Cardiac fibroblast (primary cell): ENCODE data around the gene DPYSL5.
"Not testable (repeated sequence)": the region's sequence is repeated elsewhere in the genome, so short reads cannot be mapped to it uniquely, and the experiment has no call there.

Experiments used
- DNase-seq, 2 donors: peaks; one replicate each; pipeline versions ENCODE4 v3.0.0 to v3.0.0-alpha.2; 2010; ENCODE audit warnings: low read depth in 2 of 2
- H3K4me3 ChIP-seq, 2 donors: replicated peaks in 1 of 2; 1 replicate in 1 of 2; 2 replicates in 1 of 2; pipeline ENCODE4 v1.5.1; 2011; ENCODE audit warnings: low read depth in 2 of 2, low read length in 2 of 2, mild to moderate bottlenecking in 2 of 2, moderate library complexity in 1 of 2
- TF ChIP-seq, protein P1 (sequence below): IDR thresholded peaks from one replicate; pipeline ENCODE4 v1.5.1; 2011; ENCODE audit warnings: low read depth, mild to moderate bottlenecking, low read length, inconsistent platforms

Gene DPYSL5

DNA sequence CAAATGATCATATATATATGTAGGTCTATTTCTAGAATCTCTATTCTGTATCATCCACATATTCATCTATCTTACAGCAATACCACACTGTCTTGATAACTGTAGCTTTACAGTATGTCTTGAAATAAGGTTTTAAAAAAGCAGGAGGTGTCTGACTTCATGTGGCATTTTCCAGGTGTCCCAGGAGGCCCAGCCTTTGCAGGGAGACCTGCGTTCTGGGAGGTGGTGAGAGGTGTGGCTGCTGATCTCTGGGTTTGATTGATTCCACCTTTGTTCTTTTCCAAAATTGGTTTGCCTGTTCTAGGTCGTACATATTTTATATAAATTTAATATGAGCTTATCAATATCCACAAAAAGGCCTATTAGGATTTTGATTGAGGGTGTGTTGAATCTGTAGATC lies 26.6 kb downstream of the DPYSL5 start:
- no peak overlapping the region for H3K4me3 ChIP-seq
- no peak for DNase-seq
- TF ChIP-seq, protein P1, sequence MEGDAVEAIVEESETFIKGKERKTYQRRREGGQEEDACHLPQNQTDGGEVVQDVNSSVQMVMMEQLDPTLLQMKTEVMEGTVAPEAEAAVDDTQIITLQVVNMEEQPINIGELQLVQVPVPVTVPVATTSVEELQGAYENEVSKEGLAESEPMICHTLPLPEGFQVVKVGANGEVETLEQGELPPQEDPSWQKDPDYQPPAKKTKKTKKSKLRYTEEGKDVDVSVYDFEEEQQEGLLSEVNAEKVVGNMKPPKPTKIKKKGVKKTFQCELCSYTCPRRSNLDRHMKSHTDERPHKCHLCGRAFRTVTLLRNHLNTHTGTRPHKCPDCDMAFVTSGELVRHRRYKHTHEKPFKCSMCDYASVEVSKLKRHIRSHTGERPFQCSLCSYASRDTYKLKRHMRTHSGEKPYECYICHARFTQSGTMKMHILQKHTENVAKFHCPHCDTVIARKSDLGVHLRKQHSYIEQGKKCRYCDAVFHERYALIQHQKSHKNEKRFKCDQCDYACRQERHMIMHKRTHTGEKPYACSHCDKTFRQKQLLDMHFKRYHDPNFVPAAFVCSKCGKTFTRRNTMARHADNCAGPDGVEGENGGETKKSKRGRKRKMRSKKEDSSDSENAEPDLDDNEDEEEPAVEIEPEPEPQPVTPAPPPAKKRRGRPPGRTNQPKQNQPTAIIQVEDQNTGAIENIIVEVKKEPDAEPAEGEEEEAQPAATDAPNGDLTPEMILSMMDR, result no peak

DNA sequence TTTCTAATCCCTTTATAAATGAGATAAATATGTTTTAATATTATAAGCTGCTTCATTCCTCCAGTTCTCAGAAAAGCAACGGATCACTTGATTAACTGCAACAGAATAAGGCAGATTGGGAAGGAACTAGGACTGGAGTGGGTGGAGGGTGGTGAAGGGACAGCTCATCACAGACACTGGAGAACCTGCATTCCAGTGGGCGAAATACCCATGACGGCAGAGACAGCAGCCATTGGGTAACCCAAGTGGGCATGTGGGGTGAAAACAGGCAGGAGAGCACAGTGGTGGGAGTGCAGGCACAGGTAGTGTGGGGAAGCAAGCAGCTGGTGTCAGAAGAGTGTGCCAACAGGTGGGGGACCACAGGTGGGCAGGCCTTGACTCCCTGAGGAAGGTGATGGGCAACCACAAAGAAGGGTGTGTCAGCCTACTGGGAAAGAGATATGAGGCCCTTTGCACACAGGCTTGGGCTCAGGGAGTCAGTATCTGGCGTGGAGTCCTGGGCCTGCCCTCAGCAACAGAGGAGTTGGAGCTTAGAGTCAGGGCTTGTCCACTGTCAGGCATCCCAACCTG lies 27.2 kb downstream of the DPYSL5 start:
- H3K4me3 ChIP-seq, result no peak overlapping the region
- DNase-seq, result no peak
- TF ChIP-seq, protein P1, result no peak

DNA sequence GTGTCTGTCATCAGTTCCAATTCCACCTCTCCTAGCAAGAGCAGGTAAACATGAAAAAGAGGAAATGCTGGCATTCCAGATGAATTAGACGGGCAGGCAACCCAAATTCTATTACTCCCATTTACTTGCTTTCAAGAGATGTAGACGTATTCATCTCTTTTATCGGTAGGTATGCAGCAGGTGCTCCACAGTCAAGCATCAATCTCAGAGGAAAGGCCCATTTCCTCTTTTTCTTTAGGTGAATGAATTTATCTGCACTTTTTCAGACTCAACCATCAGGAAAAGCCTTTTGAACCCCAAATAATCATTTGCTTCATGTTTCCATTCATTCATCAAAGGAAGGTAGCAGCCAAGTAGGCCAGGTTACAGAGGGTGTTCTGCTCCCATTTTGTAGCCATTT lies 27.9 kb downstream of the DPYSL5 start:
- H3K4me3 ChIP-seq, result no peak overlapping the region
- no peak for DNase-seq
- TF ChIP-seq, protein P1, result no peak

DNA sequence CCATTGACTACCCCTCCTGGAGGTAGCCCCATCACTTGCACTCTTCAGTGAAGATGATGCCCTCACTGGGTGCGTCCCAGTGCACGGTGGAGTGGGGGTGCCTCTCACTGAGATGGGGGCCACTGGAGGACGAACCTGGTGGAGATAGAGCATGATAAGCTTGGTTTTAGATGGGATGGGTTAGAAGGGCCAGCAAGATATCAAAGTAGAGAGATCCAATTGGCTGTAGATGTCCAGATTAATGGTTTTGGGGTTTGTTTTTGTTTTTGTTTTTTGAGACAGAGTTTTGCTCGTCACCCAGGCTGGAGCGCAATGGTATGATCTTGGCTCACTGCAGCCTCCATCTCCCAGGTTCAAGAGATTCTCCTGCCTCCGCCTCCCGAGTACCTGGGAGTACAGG lies 28.3 kb downstream of the DPYSL5 start:
- TF ChIP-seq, protein P1, result no peak
- no peak for DNase-seq
- no peak overlapping the region for H3K4me3 ChIP-seq

DNA sequence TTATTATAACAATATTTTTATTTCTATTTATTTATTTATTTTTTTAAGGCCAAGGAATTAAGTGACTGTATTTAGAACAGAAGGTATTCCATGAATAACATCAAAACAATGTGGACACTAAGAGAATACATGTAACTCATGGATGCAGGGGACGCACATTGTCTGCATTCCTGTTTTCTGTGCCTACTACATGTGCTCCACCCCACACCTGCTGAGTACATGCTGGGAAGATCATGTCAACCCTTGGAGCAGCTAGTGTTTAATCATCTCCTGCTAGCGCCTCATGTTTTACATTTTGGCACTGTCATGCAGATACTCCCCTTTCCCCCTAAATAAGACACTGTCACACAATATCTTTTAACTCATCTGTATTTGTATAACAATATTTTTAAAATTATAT lies 29.3 kb downstream of the DPYSL5 start:
- TF ChIP-seq, protein P1, result no peak
- H3K4me3 ChIP-seq, result no peak overlapping the region
- no peak for DNase-seq

DNA sequence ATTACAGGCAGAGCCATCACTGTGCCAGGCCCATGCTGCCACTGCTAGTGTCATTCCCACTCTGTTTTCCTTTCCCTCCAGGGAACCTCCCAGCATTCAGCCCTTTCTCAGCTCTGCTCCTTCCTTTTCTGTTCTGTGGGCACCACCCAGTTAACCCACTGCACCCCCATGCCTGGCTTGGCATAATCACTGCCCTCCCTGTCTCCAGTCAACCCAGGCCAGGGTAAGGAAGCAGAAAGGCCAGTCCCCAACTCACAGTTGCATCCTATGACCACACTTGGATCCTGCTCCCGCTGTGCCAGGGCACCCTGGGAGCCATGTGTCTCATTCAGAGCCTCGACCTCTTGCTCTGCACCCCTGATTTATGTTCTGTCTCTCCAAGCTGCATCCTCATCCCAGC lies 32.2 kb downstream of the DPYSL5 start:
- no peak overlapping the region for H3K4me3 ChIP-seq
- no peak for DNase-seq
- TF ChIP-seq, protein P1, result no peak

DNA sequence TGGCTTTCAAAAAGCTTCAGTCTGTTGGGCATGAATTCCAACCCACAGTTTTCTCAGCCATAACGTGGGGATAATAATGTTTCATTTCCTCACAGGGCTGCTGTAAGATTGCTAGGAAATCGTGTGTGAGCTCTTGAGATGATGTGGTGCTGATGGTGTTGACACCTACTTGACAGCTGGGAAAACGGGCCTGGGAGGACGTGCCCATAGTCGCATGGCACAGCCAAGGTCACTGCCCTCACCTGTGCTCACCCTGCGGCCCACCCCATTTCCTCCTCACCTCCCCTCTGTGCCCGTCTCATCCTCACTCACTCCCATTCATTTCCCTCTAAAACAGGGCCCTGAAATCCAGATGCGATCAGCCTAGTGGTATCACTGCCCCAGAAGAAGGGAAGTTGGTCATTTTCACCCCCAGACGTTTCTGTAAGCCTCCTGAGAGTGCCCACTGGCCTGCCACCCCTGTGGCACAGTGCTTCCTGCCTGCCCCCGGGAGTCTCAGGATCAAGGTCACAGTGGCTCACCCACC lies 33.0 kb downstream of the DPYSL5 start:
- TF ChIP-seq, protein P1, result no peak

DNA sequence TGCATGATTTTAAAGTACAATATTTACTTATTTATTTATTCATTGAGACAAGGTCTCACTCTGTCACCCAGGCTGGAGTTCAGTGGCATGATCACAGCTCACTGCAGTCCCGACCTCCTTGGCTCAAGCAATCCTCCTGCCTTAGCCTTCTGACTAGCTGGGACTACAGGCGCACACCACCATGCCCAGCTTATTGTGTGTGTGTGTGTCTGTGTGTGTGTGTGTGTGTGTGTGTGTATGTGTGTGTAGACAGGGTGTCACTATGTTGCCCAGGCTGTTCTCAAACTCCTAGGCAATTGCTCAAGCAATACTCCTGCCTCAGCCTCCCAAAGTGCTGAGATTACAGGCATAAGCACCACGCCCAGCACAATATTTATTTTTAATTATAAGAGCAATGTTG lies 34.3 kb downstream of the DPYSL5 start:
- not testable (repeated sequence) for H3K4me3 ChIP-seq, DNase-seq

More for the DNA sequence above, 33.0 kb downstream of the DPYSL5 start:
- H3K4me3 ChIP-seq, result no peak overlapping the region
- no peak for DNase-seq
